HepG2 (cell line): Measurements from ENCODE around the gene SAE1. TPM values are rescaled to one million over a fixed set of nuclear protein-coding genes. Genes with fewer than 3 reads are reported as not detected.
A peak's percentile ranks its signal among the peaks of the same experiment; 100 is the strongest.

Source experiments
- ASH2L ChIP-seq: fragments of 300-600, 200-600 bp; sonication (generic); IDR thresholded peaks from 2 replicates; pipeline ENCODE4 v1.7.0; 2017; ENCODE audit warnings: low read depth, mild to moderate bottlenecking, moderate library complexity, mixed read lengths, low read length; ENCODE audit not compliant: insufficient read length
- CHD4 ChIP-seq: fragments of 200-600 bp; sonication (generic); IDR thresholded peaks from 2 replicates; pipeline ENCODE4 v1.7.0; 2017; ENCODE audit warnings: mild to moderate bottlenecking, low read length, borderline replicate concordance
- E2F1 ChIP-seq: sonication (generic); formaldehyde crosslinking; IDR thresholded peaks from 2 replicates; pipeline ENCODE4 v1.5.0; 2020; ENCODE audit warnings: missing genetic modification reagents
- HOXA3 ChIP-seq: sonication (generic); formaldehyde crosslinking; IDR thresholded peaks from 2 replicates; pipeline ENCODE4 v1.5.0; 2020; ENCODE audit warnings: missing genetic modification reagents
- KDM5A ChIP-seq: fragments of 200-600 bp; sonication (generic); IDR thresholded peaks from 2 replicates; pipeline ENCODE4 v1.7.0; 2018; ENCODE audit warnings: antibody characterized with exemption, mild to moderate bottlenecking, low read length, borderline replicate concordance
- KLF9 ChIP-seq: IDR thresholded peaks from 2 replicates; pipeline ENCODE4 v1.6.1; 2016; ENCODE audit warnings: low read depth
- NR2F2 ChIP-seq: IDR thresholded peaks from 2 replicates; pipeline ENCODE4 v1.6.1; 2012; ENCODE audit warnings: low read depth, inconsistent platforms, borderline replicate concordance
- SMAD9 ChIP-seq: sonication (generic); formaldehyde crosslinking; IDR thresholded peaks from 2 replicates; pipeline ENCODE4 v1.5.1; 2020; ENCODE audit warnings: mild to moderate bottlenecking, missing genetic modification reagents
- XRCC5 ChIP-seq: fragments of 200-400 bp; formaldehyde crosslinking; optimal IDR thresholded peaks from 2 replicates; pipeline ENCODE3; 2017; ENCODE audit warnings: mild to moderate bottlenecking, low read length
- ZNF12 ChIP-seq: sonication (generic); formaldehyde crosslinking; IDR thresholded peaks from 2 replicates; pipeline ENCODE4 v1.5.0; 2020; ENCODE audit warnings: missing genetic modification reagents
- ZNF18 ChIP-seq: sonication (generic); formaldehyde crosslinking; IDR thresholded peaks from 2 replicates; pipeline ENCODE4 v1.8.0; 2022; ENCODE audit warnings: mild to moderate bottlenecking, missing genetic modification reagents; ENCODE audit not compliant: insufficient replicate concordance
- ZNF292 ChIP-seq: sonication (generic); formaldehyde crosslinking; IDR thresholded peaks from 2 replicates; pipeline ENCODE4 v1.8.1; 2022; ENCODE audit warnings: mild to moderate bottlenecking, low read depth, missing genetic modification reagents, borderline replicate concordance
- polyA plus RNA-seq, 8 experiments: library from polyadenylated mRNA; depleted of rRNA in 3 of 8; stranded (reverse) in 7 of 8; unstranded in 1 of 8; fragments of >200 nt; fragmentation: Illumina TruSeq in 4 of 8; extraction: Trizol in 4 of 8; gene quantifications; 2 replicates each; pipeline versions ENCODE4 v1.2.1 to v1.2.3, GENCODE V29; 2011 to 2016; ENCODE audit warnings: low read depth in 4 of 8, missing spikeins in 1 of 8, mixed read lengths in 1 of 8; ENCODE audit not compliant: insufficient read depth in 1 of 8
- total RNA-seq, 5 experiments: library from RNA; depleted of rRNA; stranded (reverse); fragments of >200 nt; fragmentation: Illumina TruSeq; extraction: Trizol; gene quantifications; 2 replicates each; pipeline ENCODE4 v1.2.3, GENCODE V29; 2016; ENCODE audit warnings: low read depth in 1 of 5

SAE1 gene
- total and polyA plus RNA-seq, 2 of the 13 experiments (the other 11 are each of a cell fraction or from before 2014, with no cell fraction given) = 87.6 to 197 TPM

GRCh38 chr19:47095476-47096099 is 35.0 kb upstream of the SAE1 start (continued):
- TF ChIP-seq E2F1 (0 out of 2 replicates have a peak, but pooled peaks have one; percentile 29), KLF9 (CRISPR knock-in tag) (0 out of 2 replicates have a peak, but pooled peaks have one; percentile 32), XRCC5 (peak; percentile 2), HOXA3 (CRISPR knock-in tag) (0 out of 2 replicates have a peak, but pooled peaks have one; percentile 7), ZNF18 (CRISPR knock-in tag) (peak; percentile 17), ASH2L (peak; percentile 13), KDM5A (0 out of 2 replicates have a peak, but pooled peaks have one; percentile 14), NR2F2 (no peak), SMAD9 (CRISPR knock-in tag) (no peak), CHD4 (0 out of 2 replicates have a peak, but pooled peaks have one; percentile 53), ZNF12 (CRISPR knock-in tag) (0 out of 2 replicates have a peak, but pooled peaks have one; percentile 2), ZNF292 (CRISPR knock-in tag) (no peak)
- TF ChIP-seq, all 625 proteins: peak for 15
